ENCODE measurements around the gene VNN1.

GRCh38 chr6:132675002-132675401 lies 38.9 kb downstream of the VNN1 start:
- TF ChIP-seq CTCF (IDR thresholded peaks at IDR 0.05) (no peak), POLR2A (IDR thresholded peaks at IDR 0.05) (no peak)

Data from heart left ventricle (tissue), 13 donors.